GM12892 (cell line): Measurements from ENCODE around the gene ARRDC2.

Experiments used
- POLR2A ChIP-seq: IDR thresholded peaks from 2 replicates; pipeline ENCODE4 v1.6.1; 2011; ENCODE audit warnings: low read depth, low read length, control low read depth
- POLR2AphosphoS5 ChIP-seq: IDR thresholded peaks from 2 replicates; pipeline ENCODE4 v1.6.1; 2011; ENCODE audit warnings: low read depth, low read length, control low read depth

GRCh38 chr19:18057557-18057956 lies 49.6 kb downstream of the ARRDC2 start:
- TF ChIP-seq POLR2A (no peak), POLR2AphosphoS5 (no peak)
